ENCODE results near the gene CELSR3. TPM values are rescaled to one million over a fixed set of nuclear protein-coding genes. Genes with fewer than 3 reads are reported as not detected.

Gene CELSR3
- total RNA-seq, 2 donors from 2014 or later = 20.7 to 30.1 TPM

DNA sequence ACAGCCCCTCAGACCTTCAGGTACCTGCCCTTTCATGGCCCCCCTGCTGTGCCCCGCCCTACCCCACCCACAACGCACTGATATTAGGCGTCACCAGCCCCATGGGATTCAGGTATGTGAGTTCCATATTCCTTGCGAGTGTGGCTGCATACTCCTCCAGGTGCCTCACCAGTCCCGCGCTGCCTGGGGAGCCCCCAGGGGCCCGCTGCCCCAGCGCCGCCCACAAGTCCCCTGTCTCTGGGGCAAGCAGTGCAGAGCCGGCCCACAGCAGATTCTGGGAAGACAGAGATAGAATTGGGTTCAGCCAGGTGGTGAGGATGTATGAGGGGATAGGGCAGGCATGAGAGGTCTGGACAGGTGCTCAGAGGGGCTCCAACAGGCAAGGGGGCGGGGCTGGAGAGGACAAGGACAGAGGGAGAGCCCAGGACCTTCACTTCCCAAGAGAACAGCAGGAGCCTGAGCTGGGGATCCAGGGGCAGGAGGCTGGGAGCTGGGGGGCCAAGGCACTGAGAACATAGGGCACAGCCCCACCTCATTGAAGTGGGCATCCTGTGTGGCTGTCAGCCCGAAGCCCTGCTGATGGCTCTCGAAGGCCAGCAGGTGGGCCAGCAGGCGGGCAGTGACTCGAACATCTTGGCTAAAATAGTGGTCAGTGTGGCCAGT, 14.4 kb downstream of the CELSR3 start:
- H3K36me3 ChIP-seq (ENCODE audit: control insufficient read depth, insufficient read depth, low read length) = peaks cover 5% of the 10 kb centered on the region
- Mint-ChIP-seq H3K27ac (no peak overlapping the region), H3K36me3 (ENCODE audit: low read depth) (peaks cover 23% of the 10 kb centered on the region), H3K27me3 (ENCODE audit: insufficient read depth) (no peaks in the 10 kb centered on the region), H3K4me1 (no peaks in the 10 kb centered on the region), H3K9me3 (no peaks in the 10 kb centered on the region), H3K4me3 (no peak overlapping the region)
- 94 to 97% methylated on average over 11 to 15 of the region's 15 CpGs for WGBS, 2 experiments (ENCODE audit: insufficient coverage in 1 of 2, insufficient read length in 1 of 2)
- H3K9ac ChIP-seq (ENCODE audit: extremely low read depth, low read length, poor library complexity, severe bottlenecking) = no peak overlapping the region
- H3K4me1 ChIP-seq (ENCODE audit: control insufficient read depth, insufficient read depth, low read length) = no peaks in the 10 kb centered on the region
- no peak overlapping the region for H3K27ac ChIP-seq (ENCODE audit: low read depth, low read length)
- H3K27me3 ChIP-seq (ENCODE audit: control insufficient read depth, insufficient read depth, low read length, poor library complexity, severe bottlenecking) = no peaks in the 10 kb centered on the region
- H3K9me3 ChIP-seq (ENCODE audit: control insufficient read depth, low read length) = no peaks in the 10 kb centered on the region
- TF ChIP-seq, protein P1, sequence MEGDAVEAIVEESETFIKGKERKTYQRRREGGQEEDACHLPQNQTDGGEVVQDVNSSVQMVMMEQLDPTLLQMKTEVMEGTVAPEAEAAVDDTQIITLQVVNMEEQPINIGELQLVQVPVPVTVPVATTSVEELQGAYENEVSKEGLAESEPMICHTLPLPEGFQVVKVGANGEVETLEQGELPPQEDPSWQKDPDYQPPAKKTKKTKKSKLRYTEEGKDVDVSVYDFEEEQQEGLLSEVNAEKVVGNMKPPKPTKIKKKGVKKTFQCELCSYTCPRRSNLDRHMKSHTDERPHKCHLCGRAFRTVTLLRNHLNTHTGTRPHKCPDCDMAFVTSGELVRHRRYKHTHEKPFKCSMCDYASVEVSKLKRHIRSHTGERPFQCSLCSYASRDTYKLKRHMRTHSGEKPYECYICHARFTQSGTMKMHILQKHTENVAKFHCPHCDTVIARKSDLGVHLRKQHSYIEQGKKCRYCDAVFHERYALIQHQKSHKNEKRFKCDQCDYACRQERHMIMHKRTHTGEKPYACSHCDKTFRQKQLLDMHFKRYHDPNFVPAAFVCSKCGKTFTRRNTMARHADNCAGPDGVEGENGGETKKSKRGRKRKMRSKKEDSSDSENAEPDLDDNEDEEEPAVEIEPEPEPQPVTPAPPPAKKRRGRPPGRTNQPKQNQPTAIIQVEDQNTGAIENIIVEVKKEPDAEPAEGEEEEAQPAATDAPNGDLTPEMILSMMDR (conservative IDR thresholded peaks at IDR 0.05) = no peak
- no peak for DNase-seq
- H3K4me3 ChIP-seq (ENCODE audit: low read length) = no peak overlapping the region

DNA sequence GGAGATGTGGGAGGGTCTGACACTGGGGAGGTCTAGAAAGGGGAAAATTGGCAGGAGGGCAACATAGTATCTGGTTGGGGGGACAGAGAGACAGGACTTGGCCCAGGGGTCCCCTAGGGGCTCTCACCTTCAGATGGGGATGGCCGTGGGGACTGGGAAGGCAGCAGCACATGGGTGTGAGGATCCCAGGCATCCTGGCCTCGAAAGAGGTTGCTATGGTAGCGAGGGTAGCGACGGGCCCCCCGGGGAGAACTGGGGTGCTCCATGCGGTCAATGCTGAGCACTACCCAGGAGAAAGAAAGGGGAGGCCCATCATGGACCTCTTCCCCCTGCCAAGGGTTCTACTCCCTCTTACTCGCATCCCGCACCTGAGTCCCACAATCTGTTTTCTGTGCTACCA, 15.0 kb downstream of the CELSR3 start:
- TF ChIP-seq, protein P1 (conservative IDR thresholded peaks at IDR 0.05) = no peak
- Histone ChIP-seq H3K9ac (ENCODE audit: extremely low read depth, low read length, poor library complexity, severe bottlenecking) (no peak overlapping the region), H3K9me3 (ENCODE audit: control insufficient read depth, low read length) (no peaks in the 10 kb centered on the region), H3K4me3 (ENCODE audit: low read length) (no peak overlapping the region), H3K36me3 (ENCODE audit: control insufficient read depth, insufficient read depth, low read length) (peaks cover 3% of the 10 kb centered on the region), H3K4me1 (ENCODE audit: control insufficient read depth, insufficient read depth, low read length) (no peaks in the 10 kb centered on the region), H3K27me3 (ENCODE audit: control insufficient read depth, insufficient read depth, low read length, poor library complexity, severe bottlenecking) (no peaks in the 10 kb centered on the region), H3K27ac (ENCODE audit: low read depth, low read length) (no peak overlapping the region)
- Mint-ChIP-seq H3K27me3 (ENCODE audit: insufficient read depth) (no peaks in the 10 kb centered on the region), H3K4me1 (no peaks in the 10 kb centered on the region), H3K9me3 (no peaks in the 10 kb centered on the region), H3K4me3 (no peak overlapping the region), H3K36me3 (ENCODE audit: low read depth) (peaks cover 21% of the 10 kb centered on the region), H3K27ac (no peak overlapping the region)
- DNase-seq = no peak
- 92 to 95% methylated on average over 6 to 9 of the region's 9 CpGs for WGBS, 2 experiments (ENCODE audit: insufficient coverage in 1 of 2, insufficient read length in 1 of 2)

DNA sequence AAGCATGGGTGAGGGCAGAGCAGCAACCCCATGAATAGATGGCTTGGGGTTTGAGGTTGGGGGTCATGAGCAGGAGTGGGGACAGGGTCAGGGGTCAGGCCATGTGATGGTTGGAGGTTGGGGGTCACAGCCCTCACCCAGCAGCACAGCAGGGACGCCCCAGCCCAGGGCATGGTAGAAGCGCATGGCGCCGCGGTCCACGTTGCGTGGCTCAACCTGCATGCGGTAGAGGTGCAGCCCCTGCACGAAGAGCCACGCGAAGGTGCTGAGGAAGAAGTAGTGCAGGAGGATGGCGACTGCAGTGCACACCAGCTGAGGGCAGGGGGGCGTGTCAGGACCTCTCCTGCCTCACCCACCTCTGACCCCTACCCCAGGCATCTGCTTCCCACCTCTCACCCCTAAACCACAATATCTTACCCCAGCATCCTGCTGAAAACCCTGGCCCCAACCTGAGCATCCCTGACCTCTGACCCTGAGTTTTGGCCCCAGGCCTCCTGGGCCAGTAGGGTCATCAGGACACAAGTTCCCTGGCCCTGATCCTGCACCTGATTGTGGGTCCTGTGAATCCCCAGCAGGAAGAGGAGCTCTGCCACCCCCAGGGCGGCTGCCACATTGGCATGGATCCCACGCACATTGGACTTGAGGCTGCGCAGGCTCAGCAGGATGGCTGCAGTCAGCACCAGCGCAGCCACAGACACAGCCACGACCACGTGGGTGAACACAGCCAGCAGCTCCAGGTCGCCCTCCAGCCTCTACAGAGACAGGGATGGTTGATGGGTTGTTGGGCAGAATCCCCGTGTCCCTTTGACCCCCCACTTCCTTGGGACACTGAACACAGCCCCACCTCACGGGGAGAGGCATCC, 17.6 kb downstream of the CELSR3 start:
- Mint-ChIP-seq H3K36me3 (ENCODE audit: low read depth) (peaks cover 22% of the 10 kb centered on the region), H3K27me3 (ENCODE audit: insufficient read depth) (no peaks in the 10 kb centered on the region), H3K4me3 (no peak overlapping the region), H3K9me3 (no peaks in the 10 kb centered on the region), H3K27ac (no peak overlapping the region), H3K4me1 (no peaks in the 10 kb centered on the region)
- H3K9ac ChIP-seq (ENCODE audit: extremely low read depth, low read length, poor library complexity, severe bottlenecking) = no peak overlapping the region
- no peaks in the 10 kb centered on the region for H3K9me3 ChIP-seq (ENCODE audit: control insufficient read depth, low read length)
- TF ChIP-seq, protein P1 (conservative IDR thresholded peaks at IDR 0.05) = no peak
- 92 to 97% methylated on average over 10 to 22 of the region's 22 CpGs for WGBS, 2 experiments (ENCODE audit: insufficient coverage in 1 of 2, insufficient read length in 1 of 2)
- H3K27me3 ChIP-seq (ENCODE audit: control insufficient read depth, insufficient read depth, low read length, poor library complexity, severe bottlenecking) = no peaks in the 10 kb centered on the region
- H3K4me1 ChIP-seq (ENCODE audit: control insufficient read depth, insufficient read depth, low read length) = no peaks in the 10 kb centered on the region
- peaks cover 10% of the 10 kb centered on the region for H3K36me3 ChIP-seq (ENCODE audit: control insufficient read depth, insufficient read depth, low read length)
- H3K4me3 ChIP-seq (ENCODE audit: low read length) = no peak overlapping the region
- no peak for DNase-seq
- no peak overlapping the region for H3K27ac ChIP-seq (ENCODE audit: low read depth, low read length)
